GM18502 (cell line): ENCODE data around the gene POLK.

ENCODE experiments used
- ATAC-seq: cut with Tn5 transposase; IDR thresholded peaks from one replicate; pipeline ENCODE4 v1.9.1; 2021; ENCODE audit warnings: mild to moderate bottlenecking; ENCODE audit not compliant: unreplicated experiment, poor library complexity

The POLK gene

DNA sequence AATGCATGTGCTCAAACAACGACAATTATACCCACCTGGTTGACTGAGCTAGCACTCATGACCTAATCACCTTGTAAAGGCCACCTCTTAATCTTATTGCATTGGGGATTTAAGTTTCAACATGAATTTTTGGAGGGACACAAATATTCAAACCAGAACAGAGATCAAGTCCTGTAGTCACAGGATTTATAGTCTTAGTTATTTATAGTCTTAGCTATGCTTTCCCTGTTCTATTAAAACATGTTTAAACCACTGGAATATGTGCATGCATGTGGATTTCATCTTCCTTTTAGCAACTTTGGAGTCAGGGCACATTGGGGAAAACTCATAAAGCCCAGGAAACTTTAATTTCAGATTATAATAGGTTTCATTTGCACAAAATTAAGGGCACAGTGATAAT, 126.3 kb downstream of the POLK start:
- no peak for ATAC-seq

GRCh38 chr5:75639535-75640311, 128.0 kb downstream of the POLK start:
- ATAC-seq, result no peak

DNA sequence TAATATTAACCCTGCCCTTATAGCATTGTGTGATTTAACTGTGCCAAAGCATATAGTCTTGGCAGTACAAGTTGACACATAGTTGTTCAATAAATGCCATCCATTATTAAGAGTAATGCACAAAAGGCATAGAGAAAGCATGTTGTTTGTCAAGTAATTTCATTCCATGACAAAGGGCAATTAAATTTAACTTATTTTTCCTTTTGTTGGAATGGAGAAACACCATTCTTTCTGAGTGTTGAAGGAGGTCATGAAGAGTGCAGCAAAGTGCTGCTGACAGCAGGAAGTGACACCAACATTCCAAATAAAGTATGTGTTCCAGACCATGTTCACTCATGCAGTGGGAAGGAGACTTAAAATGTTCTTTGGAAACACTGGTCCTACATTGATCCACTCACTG, 128.7 kb downstream of the POLK start:
- no peak for ATAC-seq

DNA sequence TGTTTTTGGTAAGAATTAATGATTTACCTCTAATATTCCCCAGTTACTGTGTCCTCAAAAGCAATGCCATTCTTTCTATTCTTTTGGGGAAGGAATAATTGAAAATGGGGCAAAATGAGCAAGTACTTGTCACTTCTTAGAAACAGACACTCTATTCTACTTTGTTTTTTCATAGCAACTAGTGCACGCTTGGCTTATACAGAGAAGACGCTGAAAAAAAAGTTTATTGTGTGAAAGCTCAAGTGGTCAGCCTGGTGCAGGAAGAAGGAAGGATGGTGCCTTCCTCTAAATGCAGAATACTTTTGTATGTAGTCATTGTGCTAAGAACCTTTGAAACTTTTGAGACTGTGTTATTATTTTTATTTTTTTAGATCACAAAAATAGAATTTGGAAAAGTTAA, 129.1 kb downstream of the POLK start:
- no peak for ATAC-seq

GRCh38 chr5:75648712-75649111, 137.0 kb downstream of the POLK start:
- ATAC-seq, result no peak
